Fibroblast of lung (primary cell): ENCODE results near the gene COL9A3. TPM values are rescaled to one million over a fixed set of nuclear protein-coding genes. Genes with fewer than 3 reads are reported as not detected.
A peak's percentile ranks its signal among the peaks of the same experiment; 100 is the strongest.

Experiments
- DNase-seq, 2 donors: peaks; one replicate each; pipeline versions ENCODE4 v3.0.0 to v3.0.0-alpha.2; 2010; ENCODE audit warnings: low read depth in 2 of 2
- H2AFZ ChIP-seq: 2 replicates; pipeline ENCODE4 v1.5.1; 2012; ENCODE audit warnings: low read length, control low read depth, inconsistent platforms
- H3K27ac ChIP-seq: 2 replicates; pipeline ENCODE4 v1.5.1; 2011; ENCODE audit warnings: low read length, control low read depth; ENCODE audit not compliant: insufficient read depth
- H3K27me3 ChIP-seq: 2 replicates; pipeline ENCODE4 v1.5.1; 2011; ENCODE audit warnings: mild to moderate bottlenecking, low read length; ENCODE audit not compliant: control insufficient read depth, insufficient read depth
- H3K36me3 ChIP-seq: 2 replicates; pipeline ENCODE4 v1.5.1; 2011; ENCODE audit warnings: low read length; ENCODE audit not compliant: control insufficient read depth, insufficient read depth
- H3K4me1 ChIP-seq: 2 replicates; pipeline ENCODE4 v1.5.1; 2011; ENCODE audit warnings: low read length; ENCODE audit not compliant: control insufficient read depth, insufficient read depth; ENCODE audit errors: extremely low read depth
- H3K4me2 ChIP-seq: 2 replicates; pipeline ENCODE4 v1.5.1; 2011; ENCODE audit warnings: low read length, control low read depth; ENCODE audit not compliant: insufficient read depth; ENCODE audit errors: extremely low read depth
- H3K4me3 ChIP-seq, 4 experiments: fragments of 200-600 bp in 1 of 4; sonication (generic) in 1 of 4; replicated peaks in 1 of 4; 2 replicates each; pipeline ENCODE4 v1.5.1; 2011 to 2016; ENCODE audit warnings: low read length in 4 of 4, low read depth in 3 of 4, mild to moderate bottlenecking in 3 of 4, control low read depth in 2 of 4, inconsistent platforms in 1 of 4, mixed read lengths in 1 of 4; ENCODE audit not compliant: insufficient read depth in 1 of 4; ENCODE audit errors: control extremely low read depth in 1 of 4
- H3K79me2 ChIP-seq: 2 replicates; pipeline ENCODE4 v1.5.1; 2012; ENCODE audit warnings: mild to moderate bottlenecking, low read length, inconsistent platforms; ENCODE audit not compliant: control insufficient read depth, insufficient read depth
- H3K9ac ChIP-seq: 2 replicates; pipeline ENCODE4 v1.5.1; 2011; ENCODE audit warnings: mild to moderate bottlenecking, low read length, control low read depth; ENCODE audit not compliant: insufficient read depth
- H3K9me3 ChIP-seq: 2 replicates; pipeline ENCODE4 v1.5.1; 2012; ENCODE audit warnings: low read depth, low read length; ENCODE audit not compliant: control insufficient read depth, insufficient read depth
- H4K20me1 ChIP-seq: 2 replicates; pipeline ENCODE4 v1.5.1; 2011; ENCODE audit warnings: low read length; ENCODE audit not compliant: control insufficient read depth, insufficient read depth; ENCODE audit errors: extremely low read depth
- EZH2 ChIP-seq: IDR thresholded peaks from 2 replicates; pipeline ENCODE4 v1.5.1; 2012; ENCODE audit warnings: low read length, control low read depth, mild to moderate bottlenecking; ENCODE audit errors: missing control alignments
- polyA plus RNA-seq, 2 donors: library from polyadenylated mRNA; depleted of rRNA in 1 of 2; stranded (reverse) in 1 of 2; unstranded in 1 of 2; fragments of >200 nt; gene quantifications; 2 replicates each; pipeline ENCODE4 v1.2.1, GENCODE V29; 2011 to 2012; ENCODE audit warnings: missing spikeins in 1 of 2
- total RNA-seq: library from RNA; depleted of rRNA; stranded (reverse); fragments of >200 nt; gene quantifications from 2 replicates; pipeline ENCODE4 v1.2.1, GENCODE V29; 2014
- TF ChIP-seq, protein P1 (sequence below), 2 donors: IDR thresholded peaks in 1 of 2; conservative IDR thresholded peaks in 1 of 2; 1 replicate in 1 of 2; 2 replicates in 1 of 2; pipeline ENCODE4 v1.5.1; 2011 to 2012; ENCODE audit warnings: low read length in 2 of 2, control low read depth in 1 of 2, inconsistent platforms in 1 of 2, low read depth in 1 of 2, mild to moderate bottlenecking in 1 of 2

The COL9A3 gene
- total and polyA plus RNA-seq, 2 donors (not counting 1 experiment from before 2014, with no cell fraction given), result 0.17 TPM

DNA sequence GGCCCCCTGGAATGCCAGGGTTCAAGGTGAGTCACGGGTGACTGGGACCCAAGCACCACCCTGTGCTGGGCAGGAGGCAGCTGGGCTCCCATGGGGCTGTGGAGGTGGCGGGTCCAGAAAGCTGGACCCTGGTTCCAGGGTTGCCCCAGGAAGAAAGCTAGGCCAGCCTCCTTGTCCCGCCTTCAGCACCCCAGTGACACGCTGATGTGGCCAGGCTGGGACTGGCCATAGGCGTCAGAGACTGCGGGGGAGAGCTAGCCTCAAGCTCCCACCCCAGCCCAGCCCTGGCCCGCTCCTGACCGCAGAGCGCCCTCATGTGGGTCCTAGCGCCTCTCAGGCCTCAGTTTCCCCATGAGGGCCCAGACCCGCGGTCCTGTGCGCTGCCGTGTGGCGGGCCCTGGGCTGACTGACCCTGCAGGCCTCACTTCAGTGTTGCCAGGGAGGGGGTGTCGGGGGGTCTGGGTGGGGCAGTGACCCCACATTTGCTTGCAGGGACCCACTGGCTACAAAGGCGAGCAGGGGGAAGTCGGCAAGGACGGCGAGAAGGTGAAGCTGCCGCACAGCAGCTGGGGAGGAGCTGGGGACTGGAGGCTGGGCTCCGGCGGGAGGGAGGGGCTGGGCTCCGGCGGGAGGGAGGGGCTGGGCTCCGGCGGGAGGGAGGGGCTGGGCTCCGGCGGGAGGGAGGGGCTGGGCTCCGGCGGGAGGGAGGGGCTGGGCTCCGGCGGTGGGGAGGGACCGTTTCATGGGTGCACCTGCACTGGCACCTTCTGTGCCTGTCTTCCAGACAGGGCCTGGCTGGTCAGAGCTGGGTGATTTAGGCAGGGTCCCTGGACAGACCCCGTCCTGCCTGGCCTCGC lies 7.9 kb downstream of the COL9A3 start:
- H2AFZ ChIP-seq, result no peak overlapping the region
- no peaks in the 10 kb centered on the region for H3K9me3 ChIP-seq
- H3K9ac ChIP-seq, result no peak overlapping the region
- H3K36me3 ChIP-seq, result no peaks in the 10 kb centered on the region
- H3K4me1 ChIP-seq, result no peaks in the 10 kb centered on the region
- H3K4me2 ChIP-seq, result peak overlapping the region; percentile 68
- H3K4me3 ChIP-seq, result peak overlapping the region in 1 of 4 experiments; percentile 25
- H4K20me1 ChIP-seq, result no peaks in the 10 kb centered on the region
- H3K27me3 ChIP-seq, result no peaks in the 10 kb centered on the region
- no peak overlapping the region for H3K27ac ChIP-seq
- TF ChIP-seq EZH2, result no peak
- TF ChIP-seq, protein P1, sequence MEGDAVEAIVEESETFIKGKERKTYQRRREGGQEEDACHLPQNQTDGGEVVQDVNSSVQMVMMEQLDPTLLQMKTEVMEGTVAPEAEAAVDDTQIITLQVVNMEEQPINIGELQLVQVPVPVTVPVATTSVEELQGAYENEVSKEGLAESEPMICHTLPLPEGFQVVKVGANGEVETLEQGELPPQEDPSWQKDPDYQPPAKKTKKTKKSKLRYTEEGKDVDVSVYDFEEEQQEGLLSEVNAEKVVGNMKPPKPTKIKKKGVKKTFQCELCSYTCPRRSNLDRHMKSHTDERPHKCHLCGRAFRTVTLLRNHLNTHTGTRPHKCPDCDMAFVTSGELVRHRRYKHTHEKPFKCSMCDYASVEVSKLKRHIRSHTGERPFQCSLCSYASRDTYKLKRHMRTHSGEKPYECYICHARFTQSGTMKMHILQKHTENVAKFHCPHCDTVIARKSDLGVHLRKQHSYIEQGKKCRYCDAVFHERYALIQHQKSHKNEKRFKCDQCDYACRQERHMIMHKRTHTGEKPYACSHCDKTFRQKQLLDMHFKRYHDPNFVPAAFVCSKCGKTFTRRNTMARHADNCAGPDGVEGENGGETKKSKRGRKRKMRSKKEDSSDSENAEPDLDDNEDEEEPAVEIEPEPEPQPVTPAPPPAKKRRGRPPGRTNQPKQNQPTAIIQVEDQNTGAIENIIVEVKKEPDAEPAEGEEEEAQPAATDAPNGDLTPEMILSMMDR (conservative IDR thresholded peaks at IDR 0.05 in 1 of 2, IDR thresholded peaks at IDR 0.05 in 1 of 2; ENCODE audit: low read depth in 1 of 2, low read length in 2 of 2), result no peak
- no peaks in the 10 kb centered on the region for H3K79me2 ChIP-seq
- DNase-seq, result peak; percentile 32 to 52

DNA sequence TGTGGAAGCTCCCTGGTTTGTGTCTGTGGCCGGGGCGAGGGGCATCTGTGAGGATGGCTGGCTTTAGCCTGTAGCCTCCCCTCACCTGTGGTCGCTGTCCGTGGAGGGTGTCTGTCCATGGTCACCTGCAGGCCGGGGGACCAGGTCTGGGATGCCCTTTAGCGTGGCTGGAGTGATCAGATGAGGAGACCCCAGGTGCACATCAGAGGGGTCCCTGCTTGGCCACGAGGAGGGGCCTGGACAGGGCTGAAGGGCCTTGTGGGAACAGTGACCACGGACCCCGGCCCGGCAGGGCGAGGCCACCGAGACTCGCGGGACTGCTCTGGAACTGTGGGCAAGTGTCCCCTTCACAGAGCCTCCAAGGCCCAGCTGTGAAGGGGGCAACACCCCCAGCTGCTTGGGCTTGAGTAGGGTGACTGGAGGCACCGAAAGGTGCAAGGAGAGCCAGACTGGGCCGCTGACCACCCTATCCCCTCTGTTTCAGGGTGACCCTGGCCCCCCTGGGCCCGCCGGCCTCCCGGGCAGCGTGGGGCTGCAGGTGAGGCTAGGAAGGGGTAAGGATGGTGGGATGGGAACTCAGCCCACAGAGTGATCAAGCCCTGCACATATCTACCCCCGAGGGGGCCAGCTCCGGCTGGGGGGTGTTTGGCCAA lies 8.6 kb downstream of the COL9A3 start:
- Histone ChIP-seq H3K4me3 (no peak overlapping the region), H3K79me2 (no peaks in the 10 kb centered on the region), H3K4me2 (no peak overlapping the region), H4K20me1 (no peaks in the 10 kb centered on the region), H3K9ac (no peak overlapping the region), H3K9me3 (no peaks in the 10 kb centered on the region), H3K4me1 (no peaks in the 10 kb centered on the region), H3K27me3 (no peaks in the 10 kb centered on the region), H2AFZ (no peak overlapping the region), H3K36me3 (no peaks in the 10 kb centered on the region), H3K27ac (no peak overlapping the region)
- TF ChIP-seq, protein P1 (conservative IDR thresholded peaks at IDR 0.05 in 1 of 2, IDR thresholded peaks at IDR 0.05 in 1 of 2; ENCODE audit: low read depth in 1 of 2, low read length in 2 of 2), result no peak
- TF ChIP-seq EZH2, result no peak
- no peak for DNase-seq

DNA sequence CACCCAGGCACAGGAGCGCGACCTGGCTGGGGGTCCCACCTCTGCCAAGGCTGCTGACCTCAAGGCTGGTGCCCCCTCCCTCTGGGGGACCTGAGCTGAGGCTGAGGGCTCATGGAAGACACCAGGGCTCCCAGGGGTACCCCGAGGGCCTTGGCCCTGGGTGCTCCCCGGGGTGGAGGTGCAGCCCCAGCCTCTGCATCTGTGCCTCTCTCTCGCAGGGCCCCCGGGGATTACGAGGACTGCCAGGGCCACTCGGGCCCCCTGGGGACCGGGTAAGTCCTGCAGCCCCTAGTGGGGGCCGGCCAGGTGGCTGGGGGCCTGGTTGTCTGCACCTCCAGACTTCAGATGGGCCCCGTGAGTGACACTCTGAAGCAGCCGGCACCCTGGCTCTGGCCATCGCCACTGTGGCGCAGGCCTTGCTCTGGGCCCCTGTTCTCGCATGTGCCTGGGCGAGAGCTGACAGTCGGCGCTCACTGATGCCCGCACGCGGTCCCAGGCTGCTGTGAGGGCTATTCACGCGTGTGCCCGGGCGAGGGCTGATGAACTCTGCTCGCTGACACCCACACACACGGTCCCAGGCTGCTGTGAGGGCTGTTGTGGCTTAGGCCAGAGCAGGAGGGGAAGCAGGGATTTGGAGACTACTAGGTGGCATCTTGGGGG lies 9.3 kb downstream of the COL9A3 start:
- H3K36me3 ChIP-seq, result no peaks in the 10 kb centered on the region
- no peak overlapping the region for H2AFZ ChIP-seq
- H3K9ac ChIP-seq, result no peak overlapping the region
- TF ChIP-seq, protein P1 (conservative IDR thresholded peaks at IDR 0.05 in 1 of 2, IDR thresholded peaks at IDR 0.05 in 1 of 2; ENCODE audit: low read depth in 1 of 2, low read length in 2 of 2), result no peak
- TF ChIP-seq EZH2, result no peak
- H3K27me3 ChIP-seq, result no peaks in the 10 kb centered on the region
- DNase-seq, result no peak
- no peak overlapping the region for H3K4me3 ChIP-seq
- no peaks in the 10 kb centered on the region for H3K4me1 ChIP-seq
- H3K79me2 ChIP-seq, result no peaks in the 10 kb centered on the region
- no peaks in the 10 kb centered on the region for H4K20me1 ChIP-seq
- H3K4me2 ChIP-seq, result no peak overlapping the region
- H3K9me3 ChIP-seq, result no peaks in the 10 kb centered on the region
- no peak overlapping the region for H3K27ac ChIP-seq
